NCI-H2029 treated with DMSO at 0.1 percent for 48 hours (cell line): ENCODE data around the gene TIMP1.

Experiments used
- DNase-seq: peaks from one replicate; lab custom pipeline; 2025; lab: John Stamatoyannopoulos, UW

TIMP1 gene

DNA sequence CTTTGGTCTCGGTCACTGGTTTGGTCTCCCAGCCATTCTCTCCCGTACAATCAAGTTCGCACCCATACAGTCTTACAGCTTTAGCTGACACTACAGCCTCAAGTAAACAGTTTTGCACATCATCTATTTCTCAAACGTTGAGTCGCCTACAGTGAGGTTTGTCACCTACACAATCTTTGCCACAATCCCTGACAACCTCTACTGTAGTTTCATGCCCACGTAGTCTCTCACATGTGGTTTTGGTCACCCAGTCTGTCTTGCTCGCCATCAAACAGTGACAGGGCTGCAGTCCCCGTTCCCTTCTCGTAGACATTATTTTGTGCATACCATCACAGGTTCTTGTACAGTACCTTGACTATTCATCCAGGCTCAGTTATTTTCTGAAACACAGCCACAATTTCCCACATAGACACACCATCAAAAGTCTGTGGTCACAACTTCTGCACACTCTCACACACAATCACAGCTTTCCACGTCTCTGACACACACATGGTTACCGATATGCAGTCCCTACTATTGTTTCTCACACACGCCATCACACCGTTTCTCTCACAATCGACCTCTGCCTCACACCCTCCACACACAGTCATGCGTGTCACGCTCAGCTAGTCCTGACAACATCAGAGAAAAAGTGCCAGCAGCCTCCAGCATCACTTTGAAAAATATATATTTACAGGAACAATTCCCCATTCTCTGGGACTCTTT, 52.8 kb downstream of the TIMP1 start:
- DNase-seq = no peak
